HepG2 (cell line): ENCODE results near the gene BATF3. TPM values are rescaled to one million over a fixed set of nuclear protein-coding genes. Genes with fewer than 3 reads are reported as not detected.

ENCODE experiments used
- ATAC-seq: fragments of 200-7000 bp; cut with Tn5 transposase; 3 replicates; pipeline ENCODE4 v1.9.1; 2020; ENCODE audit warnings: mild to moderate bottlenecking, moderate library complexity
- BruUV-seq: library from RNA; stranded (reverse); fragments of 400-500 nt; replicated peaks from 2 replicates; lab custom pipeline; 2021; lab: Mats Ljungman, UMichigan
- CTCF ChIA-PET: fragments of 300-600 bp; formaldehyde crosslinking; extraction: SDS; loops from one replicate; lab custom pipeline; 2021; ENCODE audit warnings: low total read pairs, inconsistent platforms, low intra/inter-chr PET ratio; lab: Yijun Ruan, JAX
- POLR2A ChIA-PET: fragments of 350-600 bp; sonication (Branson Sonifier 250); formaldehyde crosslinking; loops from one replicate; lab custom pipeline; 2020; ENCODE audit warnings: antibody characterized with exemption, inconsistent platforms; lab: Yijun Ruan, JAX
- DNase-seq: peaks from one replicate; pipeline ENCODE4 v3.0.0-alpha.2; 2015; ENCODE audit warnings: low spot score
- FAIRE-seq: peaks from 3 replicates; lab custom pipeline; 2011; peaks lifted over from hg19 to GRCh38; lab: Jason Lieb, UNC
- H2AFZ ChIP-seq: one replicate; pipeline ENCODE4 v1.6.1; 2011; ENCODE audit warnings: low read length, inconsistent platforms
- H3K27ac ChIP-seq: fragments of 300-600 bp; 3 replicates; pipeline ENCODE4 v1.8.0; 2011; ENCODE audit warnings: mixed run types, mild to moderate bottlenecking, mixed read lengths, low read length, inconsistent platforms; ENCODE audit not compliant: insufficient read depth; ENCODE audit errors: extremely low read length
- H3K27me3 ChIP-seq, 2 experiments: fragments of 200-600 bp in 1 of 2; 2 replicates in 1 of 2; 3 replicates in 1 of 2; pipeline versions ENCODE4 v1.6.0 to v1.8.0; 2011; ENCODE audit warnings: low read length in 2 of 2, mild to moderate bottlenecking in 2 of 2, moderate library complexity in 2 of 2, inconsistent platforms in 1 of 2; ENCODE audit not compliant: insufficient read depth in 2 of 2, control insufficient read depth in 1 of 2
- H3K36me3 ChIP-seq, 2 experiments: fragments of 200-600 bp in 1 of 2; replicated peaks in 1 of 2; 2 replicates in 1 of 2; 3 replicates in 1 of 2; pipeline versions ENCODE4 v1.5.1 to v1.8.0; 2011; ENCODE audit warnings: low read length in 2 of 2, inconsistent platforms in 1 of 2; ENCODE audit not compliant: insufficient read depth in 2 of 2, control insufficient read depth in 1 of 2
- H3K4me1 ChIP-seq: 2 replicates; pipeline ENCODE4 v1.5.1; 2012; ENCODE audit warnings: low read length, inconsistent platforms; ENCODE audit not compliant: insufficient read depth
- H3K4me2 ChIP-seq: 2 replicates; pipeline ENCODE4 v1.6.0; 2011; ENCODE audit warnings: low read depth, low read length, inconsistent platforms
- H3K4me3 ChIP-seq, 3 experiments: fragments of 200-600 bp in 1 of 3; sonication (generic), shearing (Covaris generic) in 1 of 3; replicated peaks in 1 of 3; 2 replicates each; pipeline ENCODE4 v1.5.1; 2011 to 2016; ENCODE audit warnings: low read length in 3 of 3, inconsistent platforms in 2 of 3, low read depth in 2 of 3, mild to moderate bottlenecking in 2 of 3, control low read depth in 1 of 3, mixed read lengths in 1 of 3; ENCODE audit not compliant: insufficient read depth in 1 of 3
- H3K79me2 ChIP-seq: one replicate; pipeline ENCODE4 v1.6.1; 2011; ENCODE audit warnings: low read length, inconsistent platforms; ENCODE audit not compliant: insufficient read depth
- H3K9ac ChIP-seq: 2 replicates; pipeline ENCODE4 v1.6.0; 2011; ENCODE audit warnings: mild to moderate bottlenecking, low read depth, low read length, inconsistent platforms; ENCODE audit not compliant: insufficient read depth
- H3K9me3 ChIP-seq: 2 replicates; pipeline ENCODE4 v1.5.1; 2012; ENCODE audit warnings: mild to moderate bottlenecking, low read length
- H4K20me1 ChIP-seq: 2 replicates; pipeline ENCODE4 v1.6.0; 2011; ENCODE audit warnings: inconsistent platforms, mild to moderate bottlenecking, low read length, moderate library complexity; ENCODE audit not compliant: insufficient read depth
- CREM ChIP-seq, 2 experiments: sonication (generic) in 1 of 2; formaldehyde crosslinking in 1 of 2; IDR thresholded peaks; 2 replicates each; pipeline versions ENCODE4 v1.4.0 to v1.6.1; 2016 to 2020; ENCODE audit warnings: antibody characterized with exemption in 1 of 2, mild to moderate bottlenecking in 1 of 2, missing genetic modification reagents in 1 of 2
- GABPB1 ChIP-seq: IDR thresholded peaks from 2 replicates; pipeline ENCODE4 v1.6.1; 2016; ENCODE audit warnings: mild to moderate bottlenecking, missing genetic modification reagents, moderate library complexity, missing compliant biosample characterization
- HINFP ChIP-seq: sonication (generic); formaldehyde crosslinking; IDR thresholded peaks from 2 replicates; pipeline ENCODE4 v1.4.0; 2020; ENCODE audit warnings: low read depth, mild to moderate bottlenecking, missing genetic modification reagents
- PHF5A ChIP-seq: IDR thresholded peaks from one replicate; pipeline ENCODE4 v1.6.1; 2018; ENCODE audit warnings: low read depth, missing genetic modification reagents; ENCODE audit not compliant: unreplicated experiment
- SIX4 ChIP-seq: sonication (generic); formaldehyde crosslinking; IDR thresholded peaks from 2 replicates; pipeline ENCODE4 v1.4.0; 2020; ENCODE audit warnings: missing genetic modification reagents
- SRF ChIP-seq: IDR thresholded peaks from 2 replicates; pipeline ENCODE4 v1.6.1; 2011; ENCODE audit warnings: mild to moderate bottlenecking, low read depth, low read length, moderate library complexity
- ZBTB2 ChIP-seq: sonication (generic); formaldehyde crosslinking; IDR thresholded peaks from 2 replicates; pipeline ENCODE4 v1.8.0; 2022; ENCODE audit warnings: low read depth, missing genetic modification reagents
- ZNF207 ChIP-seq: fragments of 450-650 bp; IDR thresholded peaks from 2 replicates; pipeline ENCODE4 v1.6.1; 2016; ENCODE audit warnings: antibody characterized with exemption, borderline replicate concordance
- ZNF296 ChIP-seq: sonication (generic); formaldehyde crosslinking; conservative IDR thresholded peaks from 2 replicates; pipeline ENCODE4 v1.5.0; 2020; ENCODE audit warnings: mild to moderate bottlenecking, missing genetic modification reagents
- ZNF589 ChIP-seq: sonication (generic); formaldehyde crosslinking; conservative IDR thresholded peaks from 2 replicates; pipeline ENCODE4 v1.8.0; 2022; ENCODE audit warnings: mild to moderate bottlenecking, moderate library complexity, missing genetic modification reagents
- ZNF782 ChIP-seq: sonication (generic); formaldehyde crosslinking; IDR thresholded peaks from 2 replicates; pipeline ENCODE4 v1.4.0; 2020; ENCODE audit warnings: missing genetic modification reagents, mild to moderate bottlenecking, borderline replicate concordance
- WGBS: methylation state at CpG from one replicate; pipeline ENCODE4 v1.1.6; 2017; ENCODE audit warnings: low lambda C conversion rate; 5-methylcytosine and 5-hydroxymethylcytosine counted together
- in situ Hi-C: cut with HindIII; loops from 2 replicates; pipeline ENCODE4 v1.10.0; 2017; ENCODE audit warnings: low pct_unique_long_range_greater_than_20kb; ENCODE audit not compliant: extremely low pct_ligation_motif_present
- intact Hi-C: fragments of 100-400 bp; cut with micrococcal nuclease; formaldehyde crosslinking; loops from one replicate; pipeline ENCODE4 v1.10.0; 2022; ENCODE audit not compliant: unreplicated experiment
- polyA plus RNA-seq, 8 experiments: library from polyadenylated mRNA; depleted of rRNA in 3 of 8; stranded (reverse) in 7 of 8; unstranded in 1 of 8; fragments of >200 nt; fragmentation: Illumina TruSeq in 4 of 8; extraction: Trizol in 4 of 8; gene quantifications; 2 replicates each; pipeline versions ENCODE4 v1.2.1 to v1.2.3, GENCODE V29; 2011 to 2016; ENCODE audit warnings: low read depth in 4 of 8, missing spikeins in 1 of 8, mixed read lengths in 1 of 8; ENCODE audit not compliant: insufficient read depth in 1 of 8
- total RNA-seq, 5 experiments: library from RNA; depleted of rRNA; stranded (reverse); fragments of >200 nt; fragmentation: Illumina TruSeq; extraction: Trizol; gene quantifications; 2 replicates each; pipeline ENCODE4 v1.2.3, GENCODE V29; 2016; ENCODE audit warnings: low read depth in 1 of 5

The BATF3 gene
- total and polyA plus RNA-seq, 2 of the 13 experiments (the other 11 are each of a cell fraction or from before 2014, with no cell fraction given): 0.13 TPM; not detected in 1

- Histone ChIP-seq H2AFZ (no peak overlapping the region), H3K4me3 (no peak overlapping the region), H3K9me3 (no peaks in the 10 kb centered on the region), H3K4me1 (peaks cover 21% of the 10 kb centered on the region), H3K36me3 (no peaks in the 10 kb centered on the region), H4K20me1 (no peaks in the 10 kb centered on the region), H3K27me3 (peaks cover 0 to 20% of the 10 kb centered on the region in 2 experiments; a peak in 2 of 5 replicates), H3K27ac (no peak overlapping the region), H3K9ac (no peak overlapping the region), H3K4me2 (no peak overlapping the region), H3K79me2 (no peaks in the 10 kb centered on the region)
- DNase-seq: no peak
- CTCF ChIA-PET: no interaction called here
- no peak for TF ChIP-seq GABPB1
- TF ChIP-seq ZNF207: no peak
- no peak for TF ChIP-seq CREM (IDR thresholded peaks at IDR 0.05)
- no peak for TF ChIP-seq CREM (CRISPR knock-in tag; IDR thresholded peaks at IDR 0.05)
- TF ChIP-seq ZBTB2 (CRISPR knock-in tag): no peak
- no peak for TF ChIP-seq PHF5A (CRISPR knock-in tag)
- TF ChIP-seq HINFP: no peak
- TF ChIP-seq ZNF296 (CRISPR knock-in tag): no peak
- TF ChIP-seq SRF: no peak
- TF ChIP-seq SIX4 (CRISPR knock-in tag): no peak
- TF ChIP-seq ZNF589 (CRISPR knock-in tag): no peak
- no peak for TF ChIP-seq ZNF782 (CRISPR knock-in tag)
- FAIRE-seq: no peak
- whole genome bisulfite sequencing: 0% methylated on average over 2 of the region's 2 CpGs
- ATAC-seq: no peak
- in situ Hi-C loops (no loop called here), intact Hi-C loops (no loop called here)
- BruUV-seq: no TSS peak
- POLR2A ChIA-PET: no interaction called here
These were observed 55.8 kb downstream of the BATF3 start for GRCh38 chr1:212643877-212644276.
